MCF 10A (cell line): ENCODE measurements around the gene SUN5. TPM values are rescaled to one million over a fixed set of nuclear protein-coding genes. Genes with fewer than 3 reads are reported as not detected.

ENCODE experiments used
- BruUV-seq: library from RNA; stranded (reverse); fragments of 400-500 nt; replicated peaks from 2 replicates; lab custom pipeline; 2021; lab: Mats Ljungman, UMichigan
- CTCF ChIA-PET: fragments of 300-600 bp; sonication (Branson Sonifier 250); formaldehyde crosslinking; extraction: SDS; loops from one replicate; lab custom pipeline; 2021; ENCODE audit warnings: antibody characterized with exemption, inconsistent platforms; lab: Yijun Ruan, JAX
- POLR2A ChIA-PET: fragments of 300-600, 350-650 bp; sonication (Branson Sonifier 250); formaldehyde crosslinking; extraction: SDS; loops from one replicate; lab custom pipeline; 2020; ENCODE audit warnings: antibody characterized with exemption, inconsistent platforms; lab: Yijun Ruan, JAX
- DNase-seq: peaks from one replicate; pipeline ENCODE4 v3.0.0-alpha.2; 2018; ENCODE audit not compliant: unreplicated experiment
- H3K27ac Mint-ChIP-seq: one replicate; pipeline ENCODE4 v1.8.0; 2022; ENCODE audit warnings: mild to moderate bottlenecking, low read depth, mixed read lengths; ENCODE audit not compliant: unreplicated experiment
- H3K27me3 Mint-ChIP-seq: one replicate; pipeline ENCODE4 v1.8.0; 2022; ENCODE audit warnings: mixed read lengths; ENCODE audit not compliant: insufficient read depth, unreplicated experiment
- H3K36me3 Mint-ChIP-seq: one replicate; pipeline ENCODE4 v1.8.0; 2022; ENCODE audit warnings: mild to moderate bottlenecking, moderate library complexity, mixed read lengths; ENCODE audit not compliant: insufficient read depth, unreplicated experiment
- H3K4me1 Mint-ChIP-seq: one replicate; pipeline ENCODE4 v1.8.0; 2022; ENCODE audit warnings: mixed read lengths; ENCODE audit not compliant: insufficient read depth, unreplicated experiment
- H3K4me3 Mint-ChIP-seq: one replicate; pipeline ENCODE4 v1.8.0; 2022; ENCODE audit warnings: mild to moderate bottlenecking, moderate library complexity, mixed read lengths; ENCODE audit not compliant: unreplicated experiment
- H3K9me3 Mint-ChIP-seq: one replicate; pipeline ENCODE4 v1.8.0; 2022; ENCODE audit warnings: mixed read lengths; ENCODE audit not compliant: unreplicated experiment
- CTCF ChIP-seq: fragments of 200-600 bp; IDR thresholded peaks from one replicate; pipeline ENCODE4 v1.8.0; 2022; ENCODE audit warnings: antibody characterized with exemption, mild to moderate bottlenecking; ENCODE audit not compliant: unreplicated experiment
- intact Hi-C: fragments of 100-400 bp; cut with micrococcal nuclease; formaldehyde crosslinking; loops from 2 replicates; pipeline ENCODE4 v1.14.1; 2022
- total RNA-seq: library from RNA; stranded (reverse); gene quantifications from 2 replicates; pipeline ENCODE4 v1.2.3, GENCODE V29; 2022

SUN5 gene
- total RNA-seq, 1 experiment from 2014 or later = not detected

GRCh38 chr20:33018169-33018931 lies 14.1 kb upstream of the SUN5 start:
- BruUV-seq = no TSS peak
- POLR2A ChIA-PET = interaction anchor here (0.6 to 0.7 kb wide), 2 partner anchors 8 to 29 kb away, joined by 3 read pairs; no protein-coding TSS in a partner anchor
- intact Hi-C loops = no loop called here
- no peaks in the 10 kb centered on the region for H3K36me3 Mint-ChIP-seq
- no peaks in the 10 kb centered on the region for H3K4me1 Mint-ChIP-seq
- no peak overlapping the region for H3K27ac Mint-ChIP-seq
- CTCF ChIA-PET = interaction anchor here (0.5 kb wide), 1 partner anchor 1472 kb away, joined by 5 read pairs; no protein-coding TSS in a partner anchor
- no peaks in the 10 kb centered on the region for H3K9me3 Mint-ChIP-seq
- H3K27me3 Mint-ChIP-seq = peaks cover 57% of the 10 kb centered on the region
- no peak for TF ChIP-seq CTCF
- DNase-seq = no peak
- H3K4me3 Mint-ChIP-seq = no peak overlapping the region

GRCh38 chr20:33017542-33017941 lies 13.3 kb upstream of the SUN5 start:
- no TSS peak for BruUV-seq
- ChIA-PET CTCF (no interaction called here), POLR2A (no interaction called here)
- Mint-ChIP-seq H3K9me3 (no peaks in the 10 kb centered on the region), H3K36me3 (no peaks in the 10 kb centered on the region), H3K4me3 (no peak overlapping the region), H3K4me1 (no peaks in the 10 kb centered on the region), H3K27ac (no peak overlapping the region), H3K27me3 (peaks cover 65% of the 10 kb centered on the region)
- TF ChIP-seq CTCF = no peak
- intact Hi-C loops = no loop called here
- DNase-seq = no peak

DNA sequence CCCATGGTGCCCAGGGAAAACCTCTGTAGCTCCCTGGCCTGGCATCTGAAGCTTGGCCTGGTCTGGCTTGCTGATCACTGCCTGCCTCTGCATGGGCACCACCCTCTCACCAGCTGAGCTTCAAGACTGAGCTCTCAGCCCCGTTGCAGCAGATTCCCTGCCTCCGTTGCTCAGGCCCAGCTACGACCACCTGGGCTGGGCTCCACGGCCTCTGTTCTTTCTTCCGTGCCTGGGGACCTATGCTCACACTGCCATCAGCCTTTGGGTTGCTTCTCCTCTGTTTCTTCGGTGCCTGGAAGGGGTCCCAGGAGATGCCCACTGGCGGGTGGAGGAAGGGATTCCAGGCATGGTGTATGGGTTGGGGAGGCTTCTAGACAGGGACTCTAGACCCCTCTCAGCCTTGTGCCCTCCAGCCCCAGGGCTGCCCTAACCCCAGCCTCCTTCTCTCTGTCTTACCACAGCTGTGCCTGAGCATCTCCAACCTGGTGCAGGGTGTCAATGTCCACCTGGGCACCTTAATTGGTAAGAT lies 12.4 kb upstream of the SUN5 start:
- no peak for DNase-seq
- Mint-ChIP-seq H3K4me1 (no peaks in the 10 kb centered on the region), H3K9me3 (no peaks in the 10 kb centered on the region), H3K36me3 (no peaks in the 10 kb centered on the region), H3K27ac (no peak overlapping the region), H3K4me3 (no peak overlapping the region), H3K27me3 (peaks cover 74% of the 10 kb centered on the region)
- CTCF ChIA-PET = interaction anchor here (0.5 kb wide), 1 partner anchor 255 kb away, joined by 3 read pairs; no protein-coding TSS in a partner anchor
- BruUV-seq = no TSS peak
- no peak for TF ChIP-seq CTCF
- POLR2A ChIA-PET = no interaction called here
- intact Hi-C loops = no loop called here

DNA sequence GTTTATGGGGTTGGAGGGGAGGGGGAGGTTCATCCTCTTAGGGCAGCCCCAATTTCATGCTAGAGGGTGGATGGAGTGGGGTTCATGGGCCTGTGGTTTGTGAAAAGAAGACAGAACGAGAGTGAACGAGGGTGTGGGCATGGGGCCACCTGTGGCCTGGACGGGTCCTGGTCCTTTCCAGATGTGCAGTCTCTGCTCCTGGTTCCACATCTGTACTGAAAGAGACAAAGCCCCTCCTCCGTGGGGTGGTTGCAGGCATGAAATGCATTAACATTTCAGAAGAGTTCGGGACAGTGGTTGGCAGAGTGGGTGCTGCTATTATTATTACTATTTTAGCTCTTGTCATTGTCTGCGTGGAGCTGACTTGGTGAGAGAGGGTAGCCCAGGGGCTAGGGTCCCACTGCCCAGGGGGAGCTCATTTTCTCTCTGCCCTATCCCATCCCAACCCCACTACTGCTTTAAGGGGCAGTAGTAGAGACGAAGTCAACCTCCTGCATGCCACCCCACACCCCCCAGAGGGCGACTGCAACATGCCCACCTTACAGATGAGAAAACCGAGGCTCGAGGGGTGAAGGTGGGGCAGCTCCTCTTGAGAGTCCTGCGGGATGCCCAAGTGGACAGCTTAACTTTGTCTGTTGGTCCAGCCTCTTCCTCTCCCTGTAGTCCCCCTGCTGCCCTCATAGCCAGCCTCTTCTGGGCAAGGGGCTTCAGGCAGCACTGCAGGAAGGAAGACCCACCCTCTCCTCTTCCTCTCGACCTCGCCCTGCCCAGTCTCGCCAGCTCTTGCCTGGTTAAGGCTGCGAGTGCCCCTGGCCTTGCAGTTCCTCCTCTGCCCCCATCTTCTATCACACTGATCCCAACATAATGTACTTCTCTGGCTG lies 11.7 kb upstream of the SUN5 start:
- CTCF ChIA-PET = interaction anchor here (0.5 kb wide), 1 partner anchor 256 kb away, joined by 3 read pairs; no protein-coding TSS in a partner anchor

More for the DNA sequence above, 11.7 kb upstream of the SUN5 start:
- H3K27ac Mint-ChIP-seq = no peak overlapping the region
- TF ChIP-seq CTCF = no peak
- POLR2A ChIA-PET = no interaction called here
- no peak for DNase-seq
- no peaks in the 10 kb centered on the region for H3K9me3 Mint-ChIP-seq
- H3K27me3 Mint-ChIP-seq = peaks cover 81% of the 10 kb centered on the region
- no peaks in the 10 kb centered on the region for H3K36me3 Mint-ChIP-seq
- no peak overlapping the region for H3K4me3 Mint-ChIP-seq
- H3K4me1 Mint-ChIP-seq = no peaks in the 10 kb centered on the region
- intact Hi-C loops = no loop called here
- BruUV-seq = no TSS peak
